Stimulated activated CD8-positive, alpha-beta memory T cell treated with anti-CD3 and anti-CD28 coated beads, Interleukin-4, amount 100 ng/mL, for 4 hours (primary cell): ENCODE results near the gene COL11A2.
A peak's percentile ranks its signal among the peaks of the same experiment; 100 is the strongest.

Experiments
- DNase-seq, 2 donors: peaks; one replicate each; pipeline ENCODE4 v3.0.0-alpha.2; 2020; ENCODE audit warnings: low read depth in 2 of 2, low spot score in 1 of 2

Gene COL11A2

DNA sequence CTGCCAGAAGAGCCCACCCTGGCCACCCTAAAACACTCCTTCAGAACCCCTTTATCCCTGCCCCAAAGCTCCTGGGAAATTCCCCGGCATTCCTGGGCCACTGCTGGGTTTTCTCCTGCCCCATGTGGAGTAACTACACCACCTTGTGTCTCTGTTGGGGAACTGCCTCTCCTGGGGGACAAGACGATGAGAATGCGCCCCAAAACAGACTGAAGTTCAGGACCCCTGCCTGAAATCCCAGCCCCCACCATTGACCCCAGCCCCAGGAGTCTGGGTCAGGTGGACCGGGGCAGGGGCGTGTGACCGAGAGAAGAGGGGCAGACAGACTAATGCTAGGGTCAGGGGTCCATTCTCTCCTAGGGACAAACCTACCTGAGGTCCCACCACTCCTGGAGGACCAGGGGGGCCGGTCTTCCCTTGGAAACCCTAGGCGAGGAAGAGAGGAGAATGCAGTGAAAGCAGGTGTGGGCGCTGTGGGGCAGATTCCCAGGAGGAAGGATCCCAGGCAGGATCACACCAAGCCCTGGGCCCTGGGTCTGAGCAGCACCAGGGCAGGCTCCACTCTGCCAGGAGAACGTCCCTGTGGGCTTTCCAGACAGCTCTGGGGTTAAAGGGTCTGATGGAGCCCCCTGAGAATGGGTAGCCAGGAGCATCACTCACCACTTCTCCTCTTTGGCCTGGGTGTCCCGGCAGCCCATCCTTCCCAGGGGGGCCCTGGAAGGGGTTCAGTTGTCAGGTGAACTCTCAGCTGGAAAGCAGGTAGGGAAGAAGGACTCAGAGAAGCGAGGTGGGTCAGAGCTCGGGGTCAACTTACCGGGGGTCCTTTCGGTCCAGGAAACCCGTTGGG lies 19.4 kb downstream of the COL11A2 start:
- no peak for DNase-seq

DNA sequence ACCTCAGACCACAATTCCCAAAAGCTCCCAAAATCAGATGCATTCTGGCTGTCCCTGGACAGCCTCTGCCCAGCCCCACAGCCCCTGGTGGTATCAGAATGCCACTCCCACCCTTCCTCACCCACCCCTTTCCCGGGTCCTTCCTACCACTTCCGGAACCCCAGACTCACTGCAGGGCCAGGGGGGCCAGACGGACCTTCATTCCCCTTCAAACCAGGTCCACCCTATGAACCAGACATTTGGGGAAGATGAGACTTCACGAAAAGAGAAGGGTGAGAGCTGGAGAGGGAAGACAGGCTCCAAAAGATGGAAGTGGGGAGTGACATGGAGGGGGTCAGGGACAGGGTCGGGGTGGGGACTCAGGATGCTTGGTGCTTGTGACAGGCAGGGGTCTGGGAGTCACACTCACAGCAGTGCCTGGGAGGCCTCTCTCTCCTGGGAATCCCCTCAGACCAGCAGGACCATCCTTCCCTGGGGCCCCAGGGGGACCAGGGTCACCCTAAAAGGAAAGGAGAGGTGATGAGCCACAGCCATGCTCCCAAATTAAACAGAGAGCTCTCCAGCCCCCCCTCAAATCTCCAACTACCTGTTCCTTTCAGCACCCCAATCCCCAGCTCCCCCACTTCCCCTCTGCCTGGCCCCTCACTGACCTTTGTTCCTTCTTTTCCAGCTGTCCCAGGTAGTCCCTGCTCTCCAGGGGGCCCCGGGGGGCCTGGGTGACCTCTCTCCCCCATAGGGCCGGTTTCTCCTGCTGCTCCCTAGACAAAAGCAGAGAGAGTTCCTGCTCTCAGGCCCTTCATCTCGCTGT lies 20.2 kb downstream of the COL11A2 start:
- DNase-seq, result no peak

- DNase-seq, result no peak
Observed at GRCh38 chr6:33171016-33171879, 21.0 kb downstream of the COL11A2 start.

DNA sequence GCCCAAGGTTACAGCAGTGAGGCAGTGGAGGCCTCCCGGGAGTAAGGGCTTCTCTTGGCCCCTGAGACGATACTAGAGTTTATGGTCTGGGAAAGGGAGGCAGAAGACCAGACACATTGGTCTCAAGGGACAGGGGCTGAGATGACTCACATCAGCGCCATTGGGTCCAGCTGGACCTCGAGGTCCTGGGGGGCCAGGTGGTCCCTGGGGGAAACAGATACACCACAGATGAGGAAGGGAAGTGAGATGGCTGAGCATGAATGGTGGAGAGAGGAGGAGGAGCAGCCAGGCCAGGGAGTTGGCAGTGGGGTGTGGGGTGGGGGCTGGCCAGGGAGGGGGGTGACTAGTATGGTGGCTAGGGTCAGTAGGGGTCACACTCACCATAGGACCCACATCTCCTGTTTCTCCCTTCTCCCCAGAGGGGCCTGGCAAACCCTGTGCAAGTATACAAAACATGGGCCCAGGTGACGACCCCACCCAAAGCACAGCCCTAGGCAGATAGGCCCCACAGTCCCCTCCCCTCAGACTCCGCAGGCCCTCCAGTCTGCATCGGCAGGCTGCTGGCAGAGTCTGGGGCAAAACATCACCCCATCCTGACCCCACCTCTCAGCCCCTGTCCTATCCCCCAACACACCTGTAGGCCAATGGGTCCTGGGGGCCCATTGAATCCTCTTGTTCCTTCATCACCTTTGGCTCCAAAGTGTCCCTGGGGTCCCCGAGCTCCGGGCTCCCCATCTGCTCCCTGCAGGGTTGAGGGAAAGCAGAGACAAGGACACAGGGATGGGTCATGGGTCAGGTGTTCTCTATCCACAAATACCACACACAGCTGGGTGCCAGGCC lies 21.9 kb downstream of the COL11A2 start:
- no peak for DNase-seq

DNA sequence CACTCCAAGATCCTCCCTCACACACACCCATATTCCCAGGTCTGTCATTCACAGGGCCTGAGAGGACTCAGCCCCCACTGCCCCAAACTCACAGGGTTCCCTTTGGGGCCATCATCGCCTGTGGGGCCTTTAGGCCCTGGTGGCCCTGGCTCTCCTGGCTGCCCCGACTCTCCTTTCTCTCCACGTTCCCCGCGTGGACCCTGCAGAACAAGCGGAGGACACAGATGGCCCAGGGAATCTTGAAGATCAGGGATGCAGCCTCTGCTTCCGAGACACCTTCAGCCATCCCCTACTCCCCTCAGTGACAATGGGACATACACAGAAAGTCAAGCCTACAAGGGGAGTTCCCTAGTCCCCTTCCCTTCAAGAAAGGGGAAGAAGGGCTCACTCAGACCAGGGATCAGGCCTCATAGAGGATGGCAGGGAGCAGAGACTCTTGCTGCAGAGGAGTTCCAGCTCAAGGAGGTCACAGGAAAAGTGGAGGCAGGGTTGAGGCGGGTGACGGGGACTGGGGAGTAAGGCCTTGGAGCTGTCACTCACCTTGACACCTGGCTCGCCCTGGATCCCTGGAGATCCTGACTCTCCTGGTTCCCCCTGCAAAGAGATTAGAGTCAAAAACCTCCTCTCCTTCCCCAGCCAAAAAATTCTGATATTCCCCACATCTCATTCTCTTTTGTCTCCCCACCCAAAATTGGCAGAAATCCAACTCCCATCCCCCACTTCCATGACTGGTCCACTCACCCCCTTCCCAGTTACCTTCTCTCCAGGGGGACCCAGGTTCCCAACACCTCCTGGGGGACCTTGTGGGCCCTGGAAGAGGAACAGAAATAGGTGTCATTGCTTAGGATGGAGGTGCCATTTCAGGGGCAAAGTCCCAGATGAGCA lies 22.7 kb downstream of the COL11A2 start:
- no peak for DNase-seq

GRCh38 chr6:33168639-33169038 lies 23.6 kb downstream of the COL11A2 start:
- DNase-seq, result no peak

- no peak for DNase-seq
Observed at GRCh38 chr6:33168284-33168601, 24.0 kb downstream of the COL11A2 start.

DNA sequence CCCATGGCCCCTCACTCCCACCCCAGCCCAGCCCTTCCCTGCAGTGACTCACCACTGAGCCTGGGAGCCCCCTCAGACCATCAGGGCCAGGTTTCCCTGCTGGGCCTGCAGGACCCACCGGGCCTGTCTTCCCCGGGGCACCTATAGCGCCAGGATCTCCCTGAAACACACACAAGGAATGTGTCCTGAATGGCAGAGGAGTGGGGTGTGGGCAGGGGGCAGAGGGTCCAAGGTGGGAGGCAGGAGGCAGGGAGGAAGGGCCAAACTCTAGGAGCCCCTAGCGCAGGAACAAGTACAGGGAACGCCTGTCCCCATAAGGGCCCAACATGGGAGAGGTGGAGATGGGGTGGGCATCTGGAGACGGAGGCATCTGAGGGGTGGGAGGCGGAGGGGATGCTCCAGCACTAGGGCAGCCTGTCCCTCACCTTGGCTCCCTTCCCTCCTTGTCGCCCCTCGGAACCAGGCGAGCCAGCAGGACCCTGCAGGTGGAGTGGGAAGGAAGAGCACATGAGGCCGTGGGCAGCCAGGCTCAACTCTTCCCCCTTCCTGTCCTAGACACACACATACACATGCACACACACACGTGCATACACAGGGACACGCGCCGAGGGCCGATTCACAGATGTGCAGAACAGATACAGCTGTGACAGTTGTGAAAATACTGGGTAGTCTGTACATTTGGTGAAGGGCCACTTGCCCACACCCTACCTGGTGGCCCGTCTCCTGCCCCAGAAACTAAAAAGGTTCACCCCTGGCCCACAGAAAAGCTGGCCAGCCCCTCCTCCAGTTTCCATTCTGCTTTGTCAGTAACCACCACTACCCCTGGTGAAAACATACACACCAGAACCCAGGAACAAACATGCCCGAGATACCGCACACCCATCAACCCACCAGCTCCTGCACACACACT lies 24.6 kb downstream of the COL11A2 start:
- no peak for DNase-seq

DNA sequence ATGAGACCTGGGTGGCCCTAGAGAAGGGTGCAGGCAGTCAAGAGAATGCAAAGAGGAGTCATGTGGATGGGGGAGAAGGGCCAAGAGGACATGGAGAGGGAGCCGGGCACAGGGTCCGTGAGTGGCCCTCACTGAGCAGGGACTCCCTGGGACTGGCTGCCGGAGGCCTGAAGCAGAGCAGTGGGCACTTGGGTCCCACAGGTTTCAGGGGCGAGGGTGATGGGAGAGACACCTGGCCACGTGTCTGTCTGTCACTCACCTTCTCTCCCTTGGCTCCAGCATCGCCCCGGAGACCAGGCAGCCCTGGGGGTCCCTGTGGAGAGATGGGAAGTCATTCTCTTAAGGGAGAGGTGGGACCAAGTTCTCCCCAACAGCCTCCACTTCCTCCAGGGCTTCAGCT lies 25.5 kb downstream of the COL11A2 start:
- DNase-seq, result no peak

DNA sequence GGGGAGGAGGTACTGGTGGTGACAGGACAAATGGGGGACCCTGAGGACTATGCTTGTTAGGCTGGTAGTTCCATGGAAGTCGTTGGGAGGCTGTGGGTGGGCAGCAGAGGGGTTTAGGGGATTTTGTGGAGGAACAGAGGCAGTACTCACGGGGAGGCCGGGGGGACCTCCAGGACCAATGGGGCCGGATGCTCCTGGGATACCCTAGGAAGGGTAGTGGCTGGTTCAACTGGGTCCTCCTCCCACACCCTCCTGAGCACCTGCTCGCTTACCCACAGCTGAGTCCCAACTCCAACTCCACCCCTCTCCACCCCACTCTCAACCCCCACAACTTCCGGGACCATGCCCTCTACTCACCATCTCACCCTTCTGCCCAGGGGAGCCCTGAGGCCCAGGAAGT lies 25.9 kb downstream of the COL11A2 start:
- DNase-seq, result no peak

DNA sequence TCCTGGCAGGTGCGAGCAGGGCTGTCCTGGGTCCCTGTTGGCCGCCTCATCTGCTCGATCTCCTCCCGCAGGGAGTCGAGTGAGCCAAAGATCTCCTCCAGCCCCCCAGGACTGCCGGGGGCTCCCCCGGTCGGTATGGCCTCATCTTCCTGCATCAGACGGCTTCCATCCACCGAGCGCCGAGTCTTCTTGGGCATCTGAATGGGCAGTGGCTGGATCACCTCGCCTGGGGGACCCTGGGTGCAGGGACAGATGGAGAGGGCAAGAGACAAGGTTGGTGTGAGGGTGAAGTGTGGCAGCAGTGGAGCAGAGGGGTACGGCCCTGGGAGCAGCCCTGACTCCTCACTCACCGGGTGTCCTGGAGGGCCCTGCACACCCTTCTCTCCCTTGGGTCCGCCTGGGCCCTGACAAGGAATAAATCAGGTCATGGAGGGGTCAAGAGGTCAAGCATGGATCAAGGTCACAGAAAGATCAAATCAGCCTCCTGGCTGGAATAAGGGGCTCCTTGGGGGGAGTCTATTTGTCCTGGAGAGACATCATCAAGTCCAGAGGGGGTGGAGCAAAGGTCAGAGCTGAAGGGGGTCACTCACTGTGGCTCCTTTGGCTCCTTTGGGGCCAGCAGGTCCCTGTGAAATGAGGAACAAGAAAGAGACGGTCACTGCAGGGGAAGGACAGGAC lies 26.5 kb downstream of the COL11A2 start:
- no peak for DNase-seq

GRCh38 chr6:33164665-33165373 lies 27.4 kb downstream of the COL11A2 start:
- no peak for DNase-seq

DNA sequence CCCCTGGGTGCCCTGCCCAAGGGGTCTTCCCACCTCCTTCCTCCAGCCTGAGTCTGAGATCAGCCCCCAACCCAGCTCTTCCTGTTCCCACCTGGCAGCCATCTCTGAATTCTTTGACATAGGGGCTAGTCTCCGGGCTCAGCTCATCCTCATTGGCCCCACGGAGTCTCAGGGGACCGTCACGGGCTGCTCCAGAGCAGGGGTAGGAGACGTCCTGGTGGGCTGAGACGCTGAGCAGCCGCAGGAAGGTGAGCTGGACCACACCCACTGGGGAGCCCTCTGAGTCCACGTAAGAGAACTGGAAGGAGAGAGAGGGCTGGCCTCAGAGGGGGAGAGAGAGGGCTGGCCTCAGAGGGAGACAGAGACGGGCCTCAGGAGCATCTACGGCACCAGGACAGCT lies 28.1 kb downstream of the COL11A2 start:
- no peak for DNase-seq

- no peak for DNase-seq
Observed at GRCh38 chr6:33163540-33163939, 28.7 kb downstream of the COL11A2 start.

DNA sequence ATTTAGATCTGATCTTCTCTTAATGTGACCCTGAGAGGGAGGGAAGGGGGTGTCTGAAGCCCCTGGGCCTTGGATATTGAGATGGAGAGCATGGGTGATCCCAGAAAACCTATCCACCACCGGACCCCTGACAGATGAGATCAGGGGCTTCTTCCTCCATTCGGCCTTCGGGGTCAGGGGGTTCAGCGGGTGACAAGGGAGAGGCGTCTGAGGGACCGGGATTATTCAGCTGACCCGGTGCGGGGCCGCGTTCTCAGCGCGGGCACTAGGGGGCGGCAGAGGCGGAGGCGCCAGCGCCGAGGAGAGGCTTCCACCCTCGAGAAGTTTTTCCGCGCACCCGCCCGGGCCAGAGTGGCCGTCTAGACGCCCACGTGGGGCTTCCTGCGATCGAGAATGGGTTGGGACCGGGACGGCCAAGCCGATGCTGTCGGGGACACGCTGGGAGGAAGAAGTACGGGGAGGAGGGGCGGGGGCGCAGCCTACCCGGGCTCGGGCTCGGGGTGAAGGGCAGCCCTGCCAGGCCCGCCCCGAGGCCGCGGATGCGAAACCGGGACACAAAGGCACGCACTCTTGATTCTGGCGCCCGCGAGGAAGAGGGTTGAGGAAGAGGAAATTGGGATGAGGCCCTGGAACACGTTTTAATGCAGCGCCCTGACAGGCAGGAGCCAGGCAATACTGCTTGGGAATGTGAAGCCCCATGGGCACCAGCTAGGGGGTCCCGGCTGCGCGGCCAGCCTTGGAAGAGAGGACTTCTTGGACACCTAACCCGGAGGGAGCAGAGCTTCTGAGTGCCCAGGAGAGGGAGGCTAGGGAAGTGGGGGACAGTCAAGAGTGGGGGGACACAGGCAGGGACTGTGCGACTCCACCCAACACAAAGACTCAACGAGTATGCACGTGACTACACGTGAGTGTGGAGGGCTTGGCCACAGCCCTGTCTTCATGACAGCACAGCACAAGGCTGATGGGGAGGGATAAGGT lies 30.6 kb downstream of the COL11A2 start:
- DNase-seq, result peak; percentile 64 to 65

DNA sequence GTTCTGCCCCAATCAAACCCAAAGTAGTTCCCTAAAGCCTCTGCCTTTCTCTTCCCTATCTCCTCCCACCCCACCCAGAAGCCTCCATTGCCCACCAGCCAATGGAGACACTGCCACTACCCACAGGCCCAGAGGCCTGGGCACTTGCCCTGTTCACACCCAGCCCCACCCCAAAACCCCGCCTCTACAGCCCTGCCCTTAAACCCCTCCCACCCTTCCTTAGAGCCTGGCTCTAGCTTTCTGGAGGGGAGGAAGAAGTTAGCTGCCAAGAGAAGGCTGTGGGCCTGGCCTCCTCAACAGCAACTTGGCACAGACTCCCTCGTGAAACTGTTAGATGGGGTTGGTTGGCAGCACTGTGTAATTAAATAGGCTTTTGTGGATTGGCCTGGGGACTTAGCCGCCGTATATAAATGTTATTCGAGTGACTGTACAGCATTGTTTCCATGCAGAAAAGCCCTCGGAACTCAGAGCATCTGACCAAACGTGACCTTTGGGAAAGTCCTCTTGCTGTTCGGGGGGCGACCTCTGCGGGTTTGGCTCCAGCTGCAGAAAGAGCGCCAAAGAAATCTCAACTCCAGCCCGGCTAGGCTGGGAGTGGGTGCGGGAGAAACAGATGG lies 31.4 kb downstream of the COL11A2 start:
- DNase-seq, result no peak
